A673 (cell line): ENCODE measurements around the gene RBM11.

Source experiments
- CTCF ChIP-seq: fragments of 300-800, 200-600 bp; sonication (generic); conservative IDR thresholded peaks from 2 replicates; pipeline ENCODE4 v1.5.1; 2017; ENCODE audit warnings: low read depth, mild to moderate bottlenecking, antibody characterized with exemption, low read length, moderate library complexity, mixed read lengths
- EZH2 ChIP-seq: fragments of 200-600 bp; sonication (generic); IDR thresholded peaks from 2 replicates; pipeline ENCODE4 v1.6.1; 2017; ENCODE audit warnings: borderline replicate concordance, low read depth, mild to moderate bottlenecking, mixed read lengths, antibody characterized with exemption, low read length; ENCODE audit not compliant: poor library complexity, severe bottlenecking

GRCh38 chr21:14267076-14267475, 51.1 kb downstream of the RBM11 start:
- TF ChIP-seq CTCF (no peak), EZH2 (no peak)
